ENCODE data around the gene ABCC1. TPM values are rescaled to one million over a fixed set of nuclear protein-coding genes. Genes with fewer than 3 reads are reported as not detected.
A peak's percentile ranks its signal among the peaks of the same experiment; 100 is the strongest.

Gene ABCC1
- total RNA-seq, 1 donor from 2014 or later, result 17.0 TPM

DNA sequence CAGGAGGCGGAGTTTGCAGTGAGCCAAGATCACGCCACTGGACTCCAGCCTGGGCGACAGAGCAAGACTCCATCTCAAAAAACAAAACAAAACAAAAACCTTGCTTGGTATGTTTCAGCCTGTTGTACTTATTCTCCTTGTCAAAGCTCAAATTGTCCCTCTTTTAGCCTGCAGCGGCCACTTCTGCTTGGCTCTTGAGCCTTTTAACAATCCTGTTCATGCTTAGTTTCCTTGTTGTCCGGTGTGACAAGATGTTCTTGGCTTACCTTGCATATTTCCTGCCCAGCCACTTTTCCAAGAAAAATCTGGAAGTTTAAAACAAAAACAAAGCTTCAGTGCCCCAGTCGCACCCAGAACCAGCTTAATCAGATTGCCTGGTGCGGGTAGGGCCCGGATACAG, 81.0 kb downstream of the ABCC1 start:
- H3K27ac ChIP-seq (replicated peaks), result peak overlapping the region; percentile 61
- intact Hi-C loops (cut with micrococcal nuclease), result no loop called here
- no peaks in the 10 kb centered on the region for H3K9me3 ChIP-seq (replicated peaks)
- H3K36me3 ChIP-seq, result peaks cover 10% of the 10 kb centered on the region
- no peak for DNase-seq
- H3K27me3 ChIP-seq (ENCODE audit: low read depth), result no peaks in the 10 kb centered on the region
- peaks cover 65% of the 10 kb centered on the region for H3K4me1 ChIP-seq
- TF ChIP-seq, protein P1, sequence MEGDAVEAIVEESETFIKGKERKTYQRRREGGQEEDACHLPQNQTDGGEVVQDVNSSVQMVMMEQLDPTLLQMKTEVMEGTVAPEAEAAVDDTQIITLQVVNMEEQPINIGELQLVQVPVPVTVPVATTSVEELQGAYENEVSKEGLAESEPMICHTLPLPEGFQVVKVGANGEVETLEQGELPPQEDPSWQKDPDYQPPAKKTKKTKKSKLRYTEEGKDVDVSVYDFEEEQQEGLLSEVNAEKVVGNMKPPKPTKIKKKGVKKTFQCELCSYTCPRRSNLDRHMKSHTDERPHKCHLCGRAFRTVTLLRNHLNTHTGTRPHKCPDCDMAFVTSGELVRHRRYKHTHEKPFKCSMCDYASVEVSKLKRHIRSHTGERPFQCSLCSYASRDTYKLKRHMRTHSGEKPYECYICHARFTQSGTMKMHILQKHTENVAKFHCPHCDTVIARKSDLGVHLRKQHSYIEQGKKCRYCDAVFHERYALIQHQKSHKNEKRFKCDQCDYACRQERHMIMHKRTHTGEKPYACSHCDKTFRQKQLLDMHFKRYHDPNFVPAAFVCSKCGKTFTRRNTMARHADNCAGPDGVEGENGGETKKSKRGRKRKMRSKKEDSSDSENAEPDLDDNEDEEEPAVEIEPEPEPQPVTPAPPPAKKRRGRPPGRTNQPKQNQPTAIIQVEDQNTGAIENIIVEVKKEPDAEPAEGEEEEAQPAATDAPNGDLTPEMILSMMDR (IDR thresholded peaks at IDR 0.05; ENCODE audit: borderline replicate concordance), result no peak
- no peak overlapping the region for H3K4me3 ChIP-seq

DNA sequence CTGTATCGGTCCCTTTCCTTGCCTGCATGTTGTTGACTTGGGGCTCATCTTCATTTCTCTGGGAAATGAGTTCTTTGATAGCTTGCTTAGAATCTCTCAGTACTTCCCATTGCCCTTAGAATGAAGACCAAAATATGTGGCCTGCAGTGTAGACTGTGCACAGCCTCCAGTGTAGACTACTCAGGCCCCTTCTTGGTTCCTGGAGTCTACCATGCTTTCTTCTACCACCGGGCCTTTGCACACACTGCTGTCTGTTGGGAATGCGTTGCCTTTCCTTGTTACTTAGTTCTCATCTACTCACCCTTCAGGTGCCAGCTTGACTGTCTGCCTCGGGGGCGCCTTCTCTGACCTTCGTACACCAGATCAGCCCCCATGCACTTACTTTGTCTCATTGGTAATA, 82.0 kb downstream of the ABCC1 start:
- peaks cover 19% of the 10 kb centered on the region for H3K36me3 ChIP-seq
- no peaks in the 10 kb centered on the region for H3K27me3 ChIP-seq (ENCODE audit: low read depth)
- intact Hi-C loops (cut with micrococcal nuclease), result no loop called here
- H3K4me1 ChIP-seq, result peaks cover 56% of the 10 kb centered on the region
- H3K4me3 ChIP-seq, result no peak overlapping the region
- peak overlapping the region; percentile 61 for H3K27ac ChIP-seq (replicated peaks)
- no peak for DNase-seq
- TF ChIP-seq, protein P1 (IDR thresholded peaks at IDR 0.05; ENCODE audit: borderline replicate concordance), result no peak
- H3K9me3 ChIP-seq (replicated peaks), result no peaks in the 10 kb centered on the region

DNA sequence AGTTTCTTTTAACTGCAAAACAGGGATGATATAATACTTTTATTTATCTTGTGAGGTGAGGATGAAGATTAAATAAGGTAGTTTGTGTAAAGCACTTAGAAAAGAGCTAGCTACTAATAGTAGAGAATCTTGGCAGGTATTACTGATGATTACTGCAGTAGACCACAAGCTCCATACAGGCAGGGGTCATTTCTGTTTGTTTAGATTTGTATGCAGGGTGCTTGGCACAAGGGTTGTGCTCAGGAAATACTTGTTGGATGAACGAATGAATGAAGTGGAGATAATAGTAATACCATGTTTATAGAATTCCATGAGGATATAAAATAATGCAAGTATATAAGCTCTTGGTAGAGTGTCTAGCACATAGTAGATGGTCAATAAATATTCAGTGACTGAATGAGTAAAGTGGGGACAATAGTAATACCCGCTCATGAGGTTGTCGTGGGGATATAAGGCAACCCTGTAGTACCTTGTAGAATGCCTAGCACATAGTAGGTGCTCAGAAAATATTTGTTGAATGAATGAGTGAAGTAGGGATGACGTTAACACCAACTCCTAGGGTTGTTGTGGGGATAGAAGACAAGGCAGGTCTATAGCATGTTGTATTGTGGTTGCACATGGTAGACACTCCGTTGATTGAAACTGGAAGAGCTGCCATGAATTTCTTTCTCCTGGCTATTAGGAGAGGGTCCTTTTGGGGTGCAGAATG, 83.0 kb downstream of the ABCC1 start:
- H3K36me3 ChIP-seq, result peaks cover 30% of the 10 kb centered on the region
- TF ChIP-seq, protein P1 (IDR thresholded peaks at IDR 0.05; ENCODE audit: borderline replicate concordance), result no peak
- H3K4me3 ChIP-seq, result no peak overlapping the region
- no peaks in the 10 kb centered on the region for H3K9me3 ChIP-seq (replicated peaks)
- H3K27ac ChIP-seq (replicated peaks), result no peak overlapping the region
- intact Hi-C loops (cut with micrococcal nuclease), result no loop called here
- peaks cover 47% of the 10 kb centered on the region for H3K4me1 ChIP-seq
- H3K27me3 ChIP-seq (ENCODE audit: low read depth), result no peaks in the 10 kb centered on the region
- no peak for DNase-seq

- Histone ChIP-seq H3K4me1 (peaks cover 38% of the 10 kb centered on the region), H3K36me3 (peaks cover 38% of the 10 kb centered on the region), H3K27me3 (ENCODE audit: low read depth) (no peaks in the 10 kb centered on the region), H3K27ac (replicated peaks) (no peak overlapping the region), H3K4me3 (no peak overlapping the region), H3K9me3 (replicated peaks) (no peaks in the 10 kb centered on the region)
- TF ChIP-seq, protein P1 (IDR thresholded peaks at IDR 0.05; ENCODE audit: borderline replicate concordance), result no peak
- intact Hi-C loops (cut with micrococcal nuclease), result no loop called here
- DNase-seq, result no peak
Observed at GRCh38 chr16:16033208-16033717, 83.8 kb downstream of the ABCC1 start.

- no peak overlapping the region for H3K27ac ChIP-seq (replicated peaks)
- H3K4me1 ChIP-seq, result peaks cover 7% of the 10 kb centered on the region
- DNase-seq, result no peak
- no peaks in the 10 kb centered on the region for H3K9me3 ChIP-seq (replicated peaks)
- intact Hi-C loops (cut with micrococcal nuclease), result no loop called here
- H3K27me3 ChIP-seq (ENCODE audit: low read depth), result no peaks in the 10 kb centered on the region
- no peak overlapping the region for H3K4me3 ChIP-seq
- peaks cover 56% of the 10 kb centered on the region for H3K36me3 ChIP-seq
- TF ChIP-seq, protein P1 (IDR thresholded peaks at IDR 0.05; ENCODE audit: borderline replicate concordance), result no peak
Observed at GRCh38 chr16:16036359-16036792, 87.0 kb downstream of the ABCC1 start.

All from left ventricle myocardium inferior (tissue), 1 donor.